CD4-positive, alpha-beta T cell treated with Interleukin-15 for 4 hours (primary cell): ENCODE data around the gene PLAAT5.
A peak's percentile ranks its signal among the peaks of the same experiment; 100 is the strongest.
"Not testable (repeated sequence)": the region's sequence is repeated elsewhere in the genome, so short reads cannot be mapped to it uniquely, and the experiment has no call there.

ENCODE experiments used
- DNase-seq: peaks from one replicate; pipeline ENCODE4 v3.0.0-alpha.2; 2020; ENCODE audit warnings: low spot score

Gene PLAAT5

DNA sequence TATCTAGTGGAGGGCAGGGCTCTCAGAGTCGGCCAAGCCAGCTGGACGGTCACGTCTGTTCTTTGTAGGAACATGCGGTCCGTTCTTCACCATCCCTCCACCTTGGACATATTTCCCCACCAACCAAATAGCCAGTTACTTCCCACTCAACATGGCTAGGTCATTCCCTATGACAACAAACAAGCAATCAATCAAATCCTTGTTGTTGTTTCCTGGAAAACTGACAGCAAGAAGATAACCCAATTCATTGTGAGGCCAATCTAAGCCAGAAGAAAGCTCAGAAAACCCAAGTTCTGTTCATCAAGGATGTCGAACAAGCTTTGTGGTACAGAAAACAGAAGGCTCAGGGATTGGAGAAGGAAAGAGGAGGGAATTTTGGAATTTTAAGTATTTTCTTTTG is 10.9 kb downstream of the PLAAT5 start:
- no peak for DNase-seq

DNA sequence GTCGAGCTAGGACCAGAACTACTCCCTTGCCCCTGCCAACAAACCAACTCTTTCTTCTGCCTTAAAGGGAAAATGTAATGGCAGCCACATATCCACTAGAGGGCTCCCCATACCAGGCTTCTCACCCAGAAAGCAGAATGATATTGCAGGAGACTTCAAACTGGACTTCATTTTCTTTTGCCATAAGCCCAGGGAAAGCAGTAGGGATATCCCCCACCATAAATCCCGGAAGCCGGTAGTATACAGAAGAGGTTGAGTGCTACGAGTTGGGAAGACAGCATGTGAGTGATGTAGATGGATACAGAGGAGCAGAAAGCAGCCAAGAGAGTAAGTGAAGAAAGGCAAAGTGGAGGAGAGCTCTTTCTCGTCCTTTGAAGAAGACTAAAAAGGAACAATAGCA is 12.1 kb downstream of the PLAAT5 start:
- peak; percentile 78 for DNase-seq

DNA sequence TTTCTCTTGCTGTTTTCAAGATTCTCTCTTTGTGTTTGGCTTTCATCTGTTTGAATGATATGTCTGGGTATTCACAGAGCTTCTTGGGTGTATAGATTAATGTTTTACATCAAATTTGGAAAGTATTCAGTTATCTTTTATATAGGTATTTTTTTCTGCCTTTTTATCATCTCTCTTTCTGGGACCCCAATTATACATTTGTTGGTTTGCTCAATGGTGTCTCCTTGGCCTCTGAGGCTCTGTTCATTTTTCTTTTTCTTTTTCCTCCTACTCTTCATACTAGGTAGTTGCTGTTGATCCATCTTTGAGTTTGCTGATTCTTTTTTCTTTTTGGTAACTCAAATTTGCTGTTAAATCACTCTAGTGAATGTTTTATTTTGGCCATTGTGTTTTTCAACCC is 14.3 kb downstream of the PLAAT5 start:
- DNase-seq, result no peak

DNA sequence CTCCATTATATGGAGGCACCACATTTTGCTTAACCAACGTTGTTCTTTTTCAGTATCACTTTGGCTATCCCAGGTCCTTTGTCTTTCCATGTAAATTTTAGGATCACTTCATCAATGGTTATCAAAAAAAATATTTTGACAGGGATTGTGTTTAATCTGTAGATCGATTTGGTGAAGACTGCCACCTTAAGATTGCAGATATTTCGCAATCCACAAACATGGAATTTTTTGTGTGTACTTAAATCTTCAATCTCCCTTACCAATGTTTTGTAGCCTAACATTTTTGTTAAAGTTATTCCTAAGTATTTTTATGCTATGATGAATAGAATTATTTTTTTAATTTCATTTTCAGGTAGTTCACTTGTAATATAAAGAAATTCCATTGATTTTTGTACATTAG is 18.6 kb downstream of the PLAAT5 start:
- DNase-seq, result no peak

DNA sequence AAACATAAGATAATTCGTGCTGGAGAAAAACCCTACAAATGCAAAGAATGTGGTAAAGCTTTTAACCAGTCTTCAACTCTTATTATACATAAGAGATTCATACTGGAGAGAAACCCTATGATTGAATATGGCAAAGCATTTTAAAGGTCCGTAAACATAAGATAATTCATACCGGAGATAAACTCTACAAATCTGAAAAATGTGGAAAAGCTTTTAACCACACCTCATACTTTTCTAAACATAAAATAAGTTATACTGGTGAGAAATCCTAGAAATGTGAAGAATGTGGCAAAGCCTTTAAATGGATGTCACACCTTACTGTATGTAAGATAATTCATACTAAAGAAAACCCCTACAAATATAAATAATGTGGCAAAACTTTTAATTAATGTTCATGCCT is 20.7 kb downstream of the PLAAT5 start:
- DNase-seq, result no peak

DNA sequence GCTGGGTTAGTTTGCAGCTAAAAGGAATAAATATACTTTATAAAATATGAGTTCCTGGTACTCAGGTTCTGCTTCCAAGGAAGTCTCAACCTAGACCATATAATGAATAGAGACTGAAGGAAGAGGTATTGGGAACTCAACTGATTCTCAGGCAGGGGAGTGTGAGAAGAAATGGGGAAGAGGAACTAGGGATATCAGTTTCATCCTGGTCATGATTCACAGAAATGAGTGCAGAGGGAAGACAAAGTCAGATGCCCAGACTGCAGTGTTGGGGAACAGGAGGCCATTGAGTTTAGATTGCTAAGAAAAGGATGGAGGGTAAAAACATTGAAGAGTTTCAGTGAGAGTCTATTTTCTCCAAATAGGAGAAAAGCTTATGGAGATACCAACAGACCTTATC is 28.8 kb downstream of the PLAAT5 start:
- no peak for DNase-seq

DNA sequence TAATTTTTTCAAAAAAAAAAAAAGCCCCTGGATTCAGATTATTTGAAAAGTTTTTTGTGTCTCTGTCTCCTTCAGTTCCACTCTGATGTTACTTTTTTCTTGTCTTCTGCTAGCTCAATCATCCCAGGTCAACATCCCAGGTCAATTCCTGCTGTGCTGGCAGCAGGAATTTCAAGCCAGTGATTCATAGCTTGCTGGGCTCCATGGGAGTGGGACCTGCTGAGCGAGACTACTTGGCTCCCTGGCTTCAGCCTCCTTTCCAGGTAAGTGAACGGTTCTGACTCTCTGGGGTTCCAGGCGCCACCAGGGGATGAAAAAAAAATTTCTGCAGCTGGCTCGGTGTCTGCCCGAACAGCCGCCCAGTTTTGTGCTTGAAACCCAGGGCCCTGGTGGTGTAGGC is 31.4 kb downstream of the PLAAT5 start:
- DNase-seq, result no peak

DNA sequence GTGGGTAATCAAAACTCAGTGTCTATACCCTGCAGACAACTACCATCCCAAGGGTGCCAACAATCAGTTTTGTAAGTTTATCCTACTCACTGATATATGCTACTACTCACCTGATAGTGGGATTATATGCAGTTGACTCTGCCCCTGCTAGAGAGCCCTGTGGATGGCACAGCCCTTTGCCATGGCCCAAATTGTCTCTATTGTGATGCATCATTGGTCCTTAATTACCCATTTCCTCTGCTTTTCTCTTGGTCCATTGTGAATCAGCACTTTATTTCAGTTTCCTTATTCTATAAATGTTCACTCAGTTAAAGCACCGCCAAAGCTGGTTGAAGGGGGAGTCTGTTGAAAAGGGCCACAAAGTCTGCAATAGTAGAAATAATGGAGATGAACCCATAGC is 42.3 kb downstream of the PLAAT5 start:
- no peak for DNase-seq

DNA sequence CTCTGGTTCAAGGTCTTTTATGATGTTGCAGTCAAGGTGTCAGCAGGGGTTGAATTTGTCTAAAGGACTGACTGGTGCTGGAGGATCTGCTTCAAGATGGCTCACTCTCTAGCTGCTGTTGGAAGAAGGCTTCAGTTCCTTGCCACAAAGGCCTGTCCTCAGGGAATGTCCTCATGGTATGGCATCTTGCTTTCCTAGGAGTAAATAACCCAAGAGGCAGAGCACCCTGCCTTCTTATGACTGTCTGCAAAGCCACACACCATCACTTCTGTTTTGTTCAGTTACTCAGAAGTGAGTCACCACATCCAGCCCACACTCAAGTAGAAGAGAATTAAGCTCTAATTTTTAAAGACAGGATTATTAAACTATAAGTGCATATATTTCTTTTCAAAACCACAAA is 45.2 kb downstream of the PLAAT5 start:
- no peak for DNase-seq

DNA sequence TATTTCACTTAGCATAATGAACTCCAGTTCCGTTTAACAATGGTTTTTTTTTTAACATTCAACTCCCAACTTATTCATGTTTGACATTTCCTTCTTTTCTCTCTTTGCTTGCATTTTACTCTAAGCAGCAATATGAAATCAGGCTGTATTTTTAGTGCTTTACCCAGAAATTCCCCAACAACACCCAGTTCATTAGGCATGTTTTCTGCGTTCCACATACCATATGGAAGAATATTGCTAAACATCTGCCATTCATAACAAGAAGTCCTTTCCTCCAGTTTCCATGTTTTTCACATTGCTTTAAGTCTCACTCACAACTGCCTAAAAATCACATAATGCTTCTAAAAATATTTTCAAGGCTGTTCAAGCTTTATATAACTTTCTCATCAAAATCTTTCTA is 45.8 kb downstream of the PLAAT5 start:
- no peak for DNase-seq

DNA sequence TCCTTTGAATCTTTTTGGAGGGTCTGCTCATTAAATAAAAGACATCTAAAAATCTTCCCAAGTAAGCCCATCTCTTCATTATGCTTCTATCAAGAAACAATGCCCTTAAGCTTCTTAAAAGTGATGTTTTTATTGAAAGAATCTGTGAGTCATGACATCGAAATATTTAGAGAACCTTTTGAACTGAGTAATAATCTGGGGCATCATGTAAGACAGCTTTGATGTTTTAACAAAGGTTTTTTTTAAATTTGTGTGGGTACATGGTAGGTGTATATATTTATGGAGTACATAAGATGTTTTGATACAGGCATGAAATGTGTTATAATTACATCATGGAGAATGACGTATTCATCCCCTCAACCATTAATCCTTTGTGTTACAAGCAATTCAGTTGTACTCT is 46.8 kb downstream of the PLAAT5 start:
- DNase-seq, result no peak

DNA sequence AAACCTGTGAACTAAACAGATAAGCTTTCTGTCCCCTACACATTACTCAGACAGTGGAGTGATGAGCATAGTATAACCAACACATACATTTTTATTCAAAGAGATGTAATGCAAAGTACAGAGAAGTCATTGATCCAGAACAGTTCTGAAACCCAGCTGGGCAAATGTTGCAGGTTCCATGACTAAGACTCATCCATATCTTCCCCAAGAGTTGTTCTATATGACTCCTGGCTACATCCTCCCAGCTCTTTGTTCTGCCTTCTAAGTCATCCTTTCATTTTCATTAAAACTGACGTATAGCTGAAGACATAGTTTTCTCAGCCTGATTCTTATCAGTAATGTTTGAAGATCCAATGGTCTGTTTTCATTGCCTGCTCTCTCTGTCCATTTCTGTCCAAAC is 47.3 kb downstream of the PLAAT5 start:
- DNase-seq, result no peak

DNA sequence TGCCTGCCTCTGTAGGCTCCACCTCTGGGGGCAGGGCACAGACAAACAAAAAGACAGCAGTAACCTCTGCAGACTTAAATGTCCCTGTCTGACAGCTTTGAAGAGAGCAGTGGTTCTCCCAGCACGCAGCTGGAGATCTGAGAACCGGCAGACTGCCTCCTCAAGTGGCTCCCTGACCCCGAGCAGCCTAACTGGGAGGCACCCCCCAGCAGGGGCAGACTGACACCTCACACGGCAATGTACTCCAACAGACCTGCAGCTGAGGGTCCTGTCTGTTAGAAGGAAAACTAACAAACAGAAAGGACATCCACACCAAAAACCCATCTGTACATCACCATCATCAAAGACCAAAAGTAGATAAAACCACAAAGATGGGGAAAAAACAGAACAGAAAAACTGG is 55.1 kb downstream of the PLAAT5 start:
- not testable (repeated sequence) for DNase-seq

DNA sequence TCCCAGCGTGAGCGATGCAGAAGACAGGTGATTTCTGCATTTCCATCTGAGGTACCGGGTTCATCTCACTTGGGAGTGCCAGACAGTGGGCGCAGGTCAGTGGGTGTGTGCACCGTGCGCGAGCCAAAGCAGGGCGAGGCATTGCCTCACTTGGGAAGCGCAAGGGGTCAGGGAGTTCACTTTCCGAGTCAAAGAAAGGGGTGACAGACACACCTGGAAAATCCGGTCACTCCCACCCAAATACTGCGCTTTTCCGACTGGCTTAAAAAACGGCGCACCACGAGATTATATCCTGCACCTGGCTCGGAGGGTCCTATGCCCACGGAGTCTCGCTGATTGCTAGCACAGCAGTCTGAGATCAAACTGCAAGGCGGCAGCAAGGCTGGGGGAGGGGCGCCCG is 55.6 kb downstream of the PLAAT5 start:
- DNase-seq, result not testable (repeated sequence)

DNA sequence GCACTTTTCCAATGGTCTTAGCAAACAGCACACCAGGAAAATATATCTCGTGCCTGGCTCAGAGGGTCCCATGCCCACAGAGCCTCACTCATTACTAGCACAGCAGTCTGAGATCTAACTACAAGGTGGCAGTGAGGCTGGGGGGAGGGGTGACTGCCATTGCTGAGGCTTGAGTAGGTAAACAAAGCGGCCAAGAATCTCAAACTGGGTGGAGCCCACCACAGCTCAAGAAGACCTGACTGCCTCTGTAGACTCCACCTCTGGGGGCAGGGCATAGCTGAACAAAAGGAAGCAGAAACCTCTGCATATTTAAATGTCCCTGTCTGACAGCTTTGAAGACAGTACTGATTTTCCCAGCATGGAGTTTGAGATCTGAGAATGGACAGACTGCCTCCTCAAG is 60.2 kb downstream of the PLAAT5 start:
- not testable (repeated sequence) for DNase-seq

DNA sequence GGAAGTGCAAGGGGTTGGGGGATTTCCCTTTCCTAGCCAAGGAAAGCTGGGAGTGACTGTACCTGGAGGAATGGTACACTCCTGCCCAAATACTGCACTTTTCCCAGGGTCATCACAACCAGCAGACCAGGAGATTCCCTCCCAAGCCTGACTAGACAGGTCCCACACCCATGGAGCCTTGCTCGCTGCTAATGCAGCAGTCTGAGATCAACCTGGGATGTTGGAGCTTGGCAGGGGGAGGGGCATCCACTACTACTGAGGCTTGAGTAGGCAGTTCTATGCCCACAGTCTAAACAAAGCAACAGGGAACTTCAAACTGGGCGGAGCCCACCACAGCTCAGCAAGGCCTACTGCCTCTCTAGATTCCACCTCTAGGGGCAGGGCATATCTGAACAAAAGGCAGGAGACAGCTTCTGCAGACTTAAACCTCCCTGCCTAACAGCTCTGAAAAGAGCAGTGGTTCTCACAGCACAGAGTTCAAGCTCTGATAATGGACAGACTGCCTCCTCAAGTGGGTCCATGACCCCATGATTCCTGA is 62.9 kb downstream of the PLAAT5 start:
- DNase-seq, result no peak

DNA sequence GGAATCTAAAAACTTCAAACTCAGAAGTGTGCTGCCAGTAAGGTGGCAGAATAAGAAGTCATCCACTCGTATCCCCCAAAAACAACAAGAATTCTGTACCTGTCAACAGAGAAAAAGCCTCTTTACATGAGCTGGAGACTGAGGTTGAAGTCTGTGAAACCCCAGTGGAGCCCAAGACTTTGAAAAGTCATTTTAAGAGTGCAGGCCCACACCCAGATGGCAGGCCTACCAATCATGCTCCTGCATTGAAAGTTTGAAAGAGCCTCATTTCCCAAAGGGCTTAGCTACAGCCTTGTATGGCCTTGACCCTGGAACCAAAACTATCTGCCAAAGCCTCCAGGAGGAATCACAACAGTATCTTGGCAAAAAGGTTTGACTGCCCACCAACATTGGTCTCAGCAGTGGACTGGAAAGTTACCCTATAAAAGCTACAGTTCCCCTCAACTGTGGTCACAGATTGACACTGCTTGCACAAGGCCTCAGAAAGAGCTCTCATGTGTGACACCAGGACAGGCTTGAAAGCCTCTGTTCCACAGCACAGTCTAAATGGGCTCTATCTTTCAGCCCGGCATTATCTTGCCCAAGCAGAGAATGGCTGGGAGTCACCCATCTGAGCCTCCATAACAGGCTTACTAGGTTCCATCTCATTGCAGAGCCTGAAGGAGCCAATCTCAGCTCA is 73.7 kb downstream of the PLAAT5 start:
- no peak for DNase-seq
